Breast epithelium (tissue), 4 donors: ENCODE measurements around the gene CFAP54. TPM values are rescaled to one million over a fixed set of nuclear protein-coding genes. Genes with fewer than 3 reads are reported as not detected.

Experiments used
- DNase-seq, 2 donors: peaks; one replicate each; pipeline ENCODE4 v3.0.0-alpha.2; 2019; ENCODE audit warnings: low spot score in 2 of 2
- H3K27ac ChIP-seq, 2 donors: fragments of 200-600 bp; sonication (generic) in 1 of 2; one replicate each; pipeline ENCODE4 v1.5.1; 2016 to 2019; ENCODE audit warnings: mild to moderate bottlenecking in 1 of 2
- H3K27me3 ChIP-seq, 2 donors: fragments of 200-600 bp; sonication (generic) in 1 of 2; one replicate each; pipeline versions ENCODE4 v1.5.1 to v1.6.0; 2017 to 2019; ENCODE audit warnings: control low read depth in 1 of 2, mild to moderate bottlenecking in 1 of 2
- H3K36me3 ChIP-seq: fragments of 200-600 bp; one replicate; pipeline ENCODE4 v1.5.1; 2019
- H3K4me1 ChIP-seq, 2 donors: fragments of 200-600 bp; sonication (generic); one replicate each; pipeline ENCODE4 v1.5.1; 2016 to 2019; ENCODE audit warnings: control low read depth in 1 of 2
- H3K4me3 ChIP-seq, 3 donors: fragments of 200-600 bp; sonication (generic); 1 replicate in 2 of 3; 2 replicates in 1 of 3; pipeline ENCODE4 v1.5.1; 2016 to 2019; ENCODE audit warnings: mild to moderate bottlenecking in 3 of 3, moderate library complexity in 2 of 3
- H3K9me3 ChIP-seq, 2 donors: fragments of 200-600 bp; sonication (generic) in 1 of 2; one replicate each; pipeline ENCODE4 v1.5.1; 2016 to 2019; ENCODE audit warnings: control low read depth in 1 of 2
- CTCF ChIP-seq, 3 donors: fragments of 450-650 bp; IDR thresholded peaks; one replicate each; pipeline ENCODE4 v1.5.1; 2016 to 2017; ENCODE audit warnings: antibody characterized with exemption in 3 of 3, mild to moderate bottlenecking in 3 of 3, moderate library complexity in 3 of 3
- POLR2A ChIP-seq: fragments of 450-650 bp; IDR thresholded peaks from one replicate; pipeline ENCODE4 v1.6.1; 2016; ENCODE audit warnings: antibody characterized with exemption, mild to moderate bottlenecking, moderate library complexity
- POLR2AphosphoS5 ChIP-seq, 3 donors: sonication (generic); formaldehyde crosslinking; IDR thresholded peaks; one replicate each; pipeline ENCODE4 v1.6.1; 2017; ENCODE audit warnings: antibody characterized with exemption in 3 of 3
- intact Hi-C: fragments of 100-400 bp; cut with DNase I; formaldehyde crosslinking; loops from one replicate; pipeline ENCODE4 v1.15.1; 2023; ENCODE audit warnings: low total_unique reads
- total RNA-seq, 3 donors: library from RNA; depleted of rRNA; stranded (reverse); fragments of >200 nt; gene quantifications; one replicate each; pipeline ENCODE4 v1.1.0, GENCODE V29; 2016

Gene CFAP54
- total RNA-seq, 3 donors from 2014 or later, result 0.48 to 7.3 (median 2.9) TPM

GRCh38 chr12:96500693-96501092, 11.3 kb downstream of the CFAP54 start:
- intact Hi-C loops, result no loop called here
- no peaks in the 10 kb centered on the region for H3K36me3 ChIP-seq
- H3K4me3 ChIP-seq, result no peak overlapping the region
- TF ChIP-seq POLR2A, result no peak
- TF ChIP-seq CTCF (IDR thresholded peaks at IDR 0.05), result no peak
- no peak for TF ChIP-seq POLR2AphosphoS5 (IDR thresholded peaks at IDR 0.05)
- no peaks in the 10 kb centered on the region for H3K27me3 ChIP-seq
- no peak for DNase-seq
- H3K4me1 ChIP-seq, result no peaks in the 10 kb centered on the region
- peak overlapping the region; percentile 62 to 66 for H3K27ac ChIP-seq
- no peaks in the 10 kb centered on the region for H3K9me3 ChIP-seq

- H3K36me3 ChIP-seq, result no peaks in the 10 kb centered on the region
- intact Hi-C loops, result no loop called here
- no peaks in the 10 kb centered on the region for H3K9me3 ChIP-seq
- H3K27ac ChIP-seq, result peak overlapping the region; percentile 62 to 66
- no peak overlapping the region for H3K4me3 ChIP-seq
- no peak for TF ChIP-seq CTCF (IDR thresholded peaks at IDR 0.05)
- peak in 1 of 3 donors; percentile 51 for TF ChIP-seq POLR2AphosphoS5 (IDR thresholded peaks at IDR 0.05)
- H3K4me1 ChIP-seq, result no peaks in the 10 kb centered on the region
- peak in 1 of 2 donors; percentile 41 for DNase-seq
- no peaks in the 10 kb centered on the region for H3K27me3 ChIP-seq
These were observed 11.9 kb downstream of the CFAP54 start for GRCh38 chr12:96501133-96501761.

GRCh38 chr12:96501908-96502307, 12.5 kb downstream of the CFAP54 start:
- intact Hi-C loops, result no loop called here
- Histone ChIP-seq H3K4me3 (no peak overlapping the region), H3K4me1 (no peaks in the 10 kb centered on the region), H3K36me3 (no peaks in the 10 kb centered on the region), H3K27me3 (no peaks in the 10 kb centered on the region), H3K9me3 (no peaks in the 10 kb centered on the region), H3K27ac (peak overlapping the region; percentile 62 to 66)
- TF ChIP-seq POLR2A (no peak), POLR2AphosphoS5 (IDR thresholded peaks at IDR 0.05) (no peak), CTCF (IDR thresholded peaks at IDR 0.05) (no peak)
- DNase-seq, result no peak

- H3K4me3 ChIP-seq, result no peak overlapping the region
- no peaks in the 10 kb centered on the region for H3K36me3 ChIP-seq
- TF ChIP-seq POLR2A (no peak), CTCF (IDR thresholded peaks at IDR 0.05) (no peak), POLR2AphosphoS5 (IDR thresholded peaks at IDR 0.05) (no peak)
- H3K27me3 ChIP-seq, result no peaks in the 10 kb centered on the region
- intact Hi-C loops, result no loop called here
- H3K27ac ChIP-seq, result peak overlapping the region; percentile 30 to 48
- no peaks in the 10 kb centered on the region for H3K4me1 ChIP-seq
- H3K9me3 ChIP-seq, result no peaks in the 10 kb centered on the region
- no peak for DNase-seq
These were observed 13.1 kb downstream of the CFAP54 start for GRCh38 chr12:96502477-96502876.

- H3K4me1 ChIP-seq, result no peaks in the 10 kb centered on the region
- no peak for TF ChIP-seq CTCF (IDR thresholded peaks at IDR 0.05)
- no peak for TF ChIP-seq POLR2A
- TF ChIP-seq POLR2AphosphoS5 (IDR thresholded peaks at IDR 0.05), result no peak
- H3K9me3 ChIP-seq, result no peaks in the 10 kb centered on the region
- H3K36me3 ChIP-seq, result no peaks in the 10 kb centered on the region
- H3K27ac ChIP-seq, result peak overlapping the region in 1 of 2 donors; percentile 48
- intact Hi-C loops, result no loop called here
- no peak for DNase-seq
- H3K27me3 ChIP-seq, result no peaks in the 10 kb centered on the region
- no peak overlapping the region for H3K4me3 ChIP-seq
These were observed 13.7 kb downstream of the CFAP54 start for GRCh38 chr12:96502949-96503532.
